ENCODE measurements around the gene PCNX3. TPM values are rescaled to one million over a fixed set of nuclear protein-coding genes. Genes with fewer than 3 reads are reported as not detected.

The PCNX3 gene
- total RNA-seq, 3 donors from 2014 or later (not counting 1 experiment from before 2014, with no cell fraction given), result 101 to 105 (median 102) TPM

DNA sequence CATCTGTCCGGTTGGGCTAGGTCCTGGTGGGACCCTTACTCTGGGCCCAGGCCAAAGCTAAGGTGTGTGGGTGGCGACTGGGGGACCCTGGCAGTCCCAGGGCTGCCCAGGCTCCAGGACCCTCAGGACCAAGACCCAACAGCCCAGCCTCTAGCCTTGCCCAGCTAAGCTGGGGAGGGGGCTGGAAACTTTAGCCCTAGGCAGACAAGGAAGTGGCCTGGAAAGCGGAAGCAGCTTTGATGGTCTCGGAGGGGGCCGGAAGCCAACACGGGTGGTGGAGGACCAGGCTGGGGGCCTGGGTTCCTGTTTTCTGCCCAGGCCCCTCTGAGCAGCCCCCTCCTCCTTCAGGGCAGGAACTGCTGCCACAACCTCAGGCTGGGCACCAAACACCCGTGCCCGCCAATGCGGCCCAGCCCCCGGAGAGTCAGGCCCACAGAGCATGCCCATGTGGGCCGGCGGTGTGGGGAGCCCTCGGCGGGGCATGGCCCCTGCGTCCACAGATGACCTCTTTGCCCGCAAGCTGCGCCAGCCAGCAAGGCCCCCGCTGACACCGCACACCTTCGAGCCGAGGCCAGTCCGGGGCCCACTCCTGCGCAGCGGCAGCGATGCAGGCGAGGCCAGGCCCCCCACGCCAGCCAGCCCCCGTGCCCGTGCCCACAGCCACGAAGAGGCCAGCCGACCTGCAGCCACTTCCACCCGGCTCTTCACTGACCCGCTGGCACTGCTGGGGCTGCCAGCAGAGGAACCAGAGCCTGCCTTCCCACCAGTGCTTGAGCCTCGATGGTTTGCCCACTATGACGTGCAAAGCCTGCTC, 25.1 kb downstream of the PCNX3 start:
- WGBS (ENCODE audit: insufficient coverage), result 1% methylated on average over 35 of the region's 35 CpGs
- no peaks in the 10 kb centered on the region for H3K9me3 ChIP-seq (ENCODE audit: control insufficient read depth, insufficient read depth, low read length)
- Mint-ChIP-seq H3K9me3 (no peaks in the 10 kb centered on the region), H3K4me3 (peak overlapping the region; percentile 95), H3K27ac (peak overlapping the region; percentile 98 to 99), H3K4me1 (peaks cover 54 to 70% of the 10 kb centered on the region in 2 donors), H3K36me3 (no peaks in the 10 kb centered on the region), H3K27me3 (ENCODE audit: low read depth in 2 of 2) (no peaks in the 10 kb centered on the region)
- DNase-seq (peak; percentile 61 to 70), ATAC-seq (peak; percentile 7 to 41 (median 7))
- peak overlapping the region; percentile 98 for H3K27ac ChIP-seq (ENCODE audit: low read length)
- no peaks in the 10 kb centered on the region for H3K27me3 ChIP-seq (ENCODE audit: control insufficient read depth, insufficient read depth, low read length)
- H3K4me3 ChIP-seq (ENCODE audit: low read length), result peak overlapping the region; percentile 57
- peaks cover 77% of the 10 kb centered on the region for H3K4me1 ChIP-seq (ENCODE audit: control insufficient read depth, insufficient read depth, low read length)
- intact Hi-C loops (cut with micrococcal nuclease), result loop anchor here (1.0 to 2.0 kb wide), 2 partner anchors 12 to 70 kb away; partner anchors contain the start of gene ZNRD2
- peaks cover 60% of the 10 kb centered on the region for H3K36me3 ChIP-seq (ENCODE audit: control insufficient read depth, insufficient read depth, low read length)
- TF ChIP-seq, protein P1, sequence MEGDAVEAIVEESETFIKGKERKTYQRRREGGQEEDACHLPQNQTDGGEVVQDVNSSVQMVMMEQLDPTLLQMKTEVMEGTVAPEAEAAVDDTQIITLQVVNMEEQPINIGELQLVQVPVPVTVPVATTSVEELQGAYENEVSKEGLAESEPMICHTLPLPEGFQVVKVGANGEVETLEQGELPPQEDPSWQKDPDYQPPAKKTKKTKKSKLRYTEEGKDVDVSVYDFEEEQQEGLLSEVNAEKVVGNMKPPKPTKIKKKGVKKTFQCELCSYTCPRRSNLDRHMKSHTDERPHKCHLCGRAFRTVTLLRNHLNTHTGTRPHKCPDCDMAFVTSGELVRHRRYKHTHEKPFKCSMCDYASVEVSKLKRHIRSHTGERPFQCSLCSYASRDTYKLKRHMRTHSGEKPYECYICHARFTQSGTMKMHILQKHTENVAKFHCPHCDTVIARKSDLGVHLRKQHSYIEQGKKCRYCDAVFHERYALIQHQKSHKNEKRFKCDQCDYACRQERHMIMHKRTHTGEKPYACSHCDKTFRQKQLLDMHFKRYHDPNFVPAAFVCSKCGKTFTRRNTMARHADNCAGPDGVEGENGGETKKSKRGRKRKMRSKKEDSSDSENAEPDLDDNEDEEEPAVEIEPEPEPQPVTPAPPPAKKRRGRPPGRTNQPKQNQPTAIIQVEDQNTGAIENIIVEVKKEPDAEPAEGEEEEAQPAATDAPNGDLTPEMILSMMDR (IDR thresholded peaks at IDR 0.05), result no peak

DNA sequence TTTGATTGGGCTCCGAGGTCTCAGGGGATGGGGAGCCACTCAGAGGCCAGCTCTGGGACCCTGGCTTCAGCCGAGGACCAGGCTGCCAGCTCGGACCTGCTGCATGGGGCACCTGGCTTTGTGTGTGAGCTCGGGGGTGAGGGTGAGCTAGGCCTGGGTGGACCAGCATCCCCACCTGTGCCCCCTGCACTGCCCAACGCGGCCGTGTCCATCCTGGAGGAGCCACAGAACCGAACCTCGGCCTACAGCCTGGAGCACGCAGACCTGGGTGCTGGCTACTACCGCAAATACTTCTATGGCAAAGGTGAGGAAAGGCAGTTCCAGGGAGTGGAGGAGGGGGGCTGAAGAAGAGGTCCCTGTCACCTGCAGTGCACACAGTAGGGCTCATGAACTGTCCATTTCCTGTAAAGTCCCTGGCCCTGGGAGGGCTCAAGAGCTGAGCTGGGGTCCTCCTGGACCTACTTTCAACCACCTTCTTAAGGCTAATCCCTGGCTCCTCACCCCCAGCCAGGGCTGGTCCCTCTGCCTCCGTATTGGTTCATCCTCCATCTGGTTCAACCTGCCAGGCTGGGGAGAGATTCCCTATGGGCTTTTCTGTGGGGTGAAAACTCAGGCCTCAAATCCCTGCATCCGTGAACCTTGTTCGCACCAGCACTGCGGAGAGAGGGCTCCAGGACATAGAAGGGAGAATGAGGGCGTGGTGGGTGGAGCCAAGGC, 25.9 kb downstream of the PCNX3 start:
- 37% methylated on average over 16 of the region's 16 CpGs for WGBS (ENCODE audit: insufficient coverage)
- ATAC-seq, result no peak
- intact Hi-C loops (cut with micrococcal nuclease), result loop anchor here (2.0 kb wide), 1 partner anchor 71 kb away; the partner anchor contains the start of gene ZNRD2
- H3K4me1 Mint-ChIP-seq, result peaks cover 56 to 72% of the 10 kb centered on the region in 2 donors
- peaks cover 59% of the 10 kb centered on the region for H3K36me3 ChIP-seq (ENCODE audit: control insufficient read depth, insufficient read depth, low read length)
- no peaks in the 10 kb centered on the region for H3K27me3 Mint-ChIP-seq (ENCODE audit: low read depth in 2 of 2)
- peak overlapping the region; percentile 95 for H3K4me3 Mint-ChIP-seq
- no peaks in the 10 kb centered on the region for H3K36me3 Mint-ChIP-seq
- no peaks in the 10 kb centered on the region for H3K9me3 ChIP-seq (ENCODE audit: control insufficient read depth, insufficient read depth, low read length)
- no peaks in the 10 kb centered on the region for H3K9me3 Mint-ChIP-seq
- peak overlapping the region; percentile 57 for H3K4me3 ChIP-seq (ENCODE audit: low read length)
- DNase-seq, result peak in 1 of 2 donors; percentile 35
- TF ChIP-seq, protein P1 (IDR thresholded peaks at IDR 0.05), result no peak
- H3K4me1 ChIP-seq (ENCODE audit: control insufficient read depth, insufficient read depth, low read length), result peaks cover 75% of the 10 kb centered on the region
- no peaks in the 10 kb centered on the region for H3K27me3 ChIP-seq (ENCODE audit: control insufficient read depth, insufficient read depth, low read length)
- H3K27ac Mint-ChIP-seq, result peak overlapping the region; percentile 98 to 99
- H3K27ac ChIP-seq (ENCODE audit: low read length), result peak overlapping the region; percentile 98

DNA sequence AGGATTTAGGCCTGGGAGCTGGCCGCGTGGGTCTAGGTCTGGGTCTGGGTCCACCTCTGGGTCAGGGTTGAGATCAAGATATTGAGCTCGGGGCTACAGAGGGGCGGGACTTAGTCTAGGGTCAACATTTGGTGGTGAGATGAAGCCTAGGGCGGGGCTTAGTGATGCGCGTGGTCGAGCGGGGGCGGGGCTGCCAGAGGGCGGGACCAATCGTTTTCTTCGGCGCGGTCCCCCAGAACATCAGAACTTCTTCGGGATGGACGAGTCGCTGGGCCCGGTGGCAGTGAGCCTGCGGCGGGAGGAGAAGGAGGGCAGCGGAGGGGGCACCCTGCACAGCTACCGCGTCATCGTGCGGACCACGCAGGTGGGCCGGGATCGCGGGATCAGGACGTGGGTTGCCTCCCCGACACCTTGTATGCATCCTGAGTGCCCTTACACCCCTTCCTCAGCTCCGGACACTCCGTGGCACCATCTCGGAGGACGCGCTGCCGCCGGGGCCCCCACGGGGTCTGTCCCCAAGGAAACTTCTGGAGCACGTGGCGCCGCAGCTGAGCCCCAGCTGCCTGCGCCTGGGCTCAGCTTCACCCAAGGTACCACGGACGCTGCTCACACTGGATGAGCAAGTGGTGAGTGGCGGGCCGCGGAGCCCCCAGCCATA, 26.6 kb downstream of the PCNX3 start:
- H3K27ac Mint-ChIP-seq, result peak overlapping the region; percentile 98 to 99
- Histone ChIP-seq H3K27me3 (ENCODE audit: control insufficient read depth, insufficient read depth, low read length) (no peaks in the 10 kb centered on the region), H3K36me3 (ENCODE audit: control insufficient read depth, insufficient read depth, low read length) (peaks cover 56% of the 10 kb centered on the region), H3K9me3 (ENCODE audit: control insufficient read depth, insufficient read depth, low read length) (no peaks in the 10 kb centered on the region), H3K4me3 (ENCODE audit: low read length) (peak overlapping the region; percentile 57), H3K4me1 (ENCODE audit: control insufficient read depth, insufficient read depth, low read length) (peaks cover 71% of the 10 kb centered on the region), H3K27ac (ENCODE audit: low read length) (peak overlapping the region; percentile 98)
- WGBS (ENCODE audit: insufficient coverage), result 67% methylated on average over 48 of the region's 49 CpGs
- H3K4me3 Mint-ChIP-seq, result peak overlapping the region; percentile 95
- ATAC-seq (no peak), DNase-seq (peak in 1 of 2 donors; percentile 47)
- H3K27me3 Mint-ChIP-seq (ENCODE audit: low read depth in 2 of 2), result no peaks in the 10 kb centered on the region
- H3K4me1 Mint-ChIP-seq, result peaks cover 51 to 67% of the 10 kb centered on the region in 2 donors
- TF ChIP-seq, protein P1 (IDR thresholded peaks at IDR 0.05), result no peak
- no peaks in the 10 kb centered on the region for H3K9me3 Mint-ChIP-seq
- H3K36me3 Mint-ChIP-seq, result no peaks in the 10 kb centered on the region
- intact Hi-C loops (cut with micrococcal nuclease), result no loop called here

Measured in natural killer cell (primary cell).